Esophagus squamous epithelium (tissue), 4 donors: ENCODE measurements around the gene SLC38A5.

Source experiments
- POLR2A ChIP-seq, 4 donors: fragments of 450-650 bp; IDR thresholded peaks; one replicate each; pipeline ENCODE4 v1.6.1; 2017; ENCODE audit warnings: antibody characterized with exemption in 4 of 4, mild to moderate bottlenecking in 4 of 4, moderate library complexity in 3 of 4
- TF ChIP-seq, protein P1 (sequence below), 6 experiments: fragments of 450-650 bp in 4 of 6; fragments of 200-600 bp in 2 of 6; sonication (generic) in 2 of 6; IDR thresholded peaks; one replicate each; pipeline ENCODE4 v1.5.1; 2016 to 2019; ENCODE audit warnings: antibody characterized with exemption in 6 of 6, mild to moderate bottlenecking in 4 of 6, moderate library complexity in 4 of 6

- no peak for TF ChIP-seq POLR2A (IDR thresholded peaks at IDR 0.05)
- TF ChIP-seq, protein P1, sequence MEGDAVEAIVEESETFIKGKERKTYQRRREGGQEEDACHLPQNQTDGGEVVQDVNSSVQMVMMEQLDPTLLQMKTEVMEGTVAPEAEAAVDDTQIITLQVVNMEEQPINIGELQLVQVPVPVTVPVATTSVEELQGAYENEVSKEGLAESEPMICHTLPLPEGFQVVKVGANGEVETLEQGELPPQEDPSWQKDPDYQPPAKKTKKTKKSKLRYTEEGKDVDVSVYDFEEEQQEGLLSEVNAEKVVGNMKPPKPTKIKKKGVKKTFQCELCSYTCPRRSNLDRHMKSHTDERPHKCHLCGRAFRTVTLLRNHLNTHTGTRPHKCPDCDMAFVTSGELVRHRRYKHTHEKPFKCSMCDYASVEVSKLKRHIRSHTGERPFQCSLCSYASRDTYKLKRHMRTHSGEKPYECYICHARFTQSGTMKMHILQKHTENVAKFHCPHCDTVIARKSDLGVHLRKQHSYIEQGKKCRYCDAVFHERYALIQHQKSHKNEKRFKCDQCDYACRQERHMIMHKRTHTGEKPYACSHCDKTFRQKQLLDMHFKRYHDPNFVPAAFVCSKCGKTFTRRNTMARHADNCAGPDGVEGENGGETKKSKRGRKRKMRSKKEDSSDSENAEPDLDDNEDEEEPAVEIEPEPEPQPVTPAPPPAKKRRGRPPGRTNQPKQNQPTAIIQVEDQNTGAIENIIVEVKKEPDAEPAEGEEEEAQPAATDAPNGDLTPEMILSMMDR (IDR thresholded peaks at IDR 0.05) = no peak
Measured at GRCh38 chrX:48482526-48482925, 12.5 kb upstream of the SLC38A5 start.
